Lower lobe of right lung (tissue), 2 donors: ENCODE results near the gene SLC6A1. TPM values are rescaled to one million over a fixed set of nuclear protein-coding genes. Genes with fewer than 3 reads are reported as not detected.
A peak's percentile ranks its signal among the peaks of the same experiment; 100 is the strongest.

Experiments used
- ATAC-seq, 2 donors: fragments of 200-7000 bp; cut with Tn5 transposase; one replicate each; pipeline ENCODE4 v1.9.1; 2020 to 2022; ENCODE audit warnings: mild to moderate bottlenecking in 2 of 2, moderate library complexity in 2 of 2
- DNase-seq: peaks from one replicate; pipeline ENCODE4 v3.0.0-alpha.2; 2020
- H3K27ac ChIP-seq: fragments of 200-600 bp; one replicate; pipeline ENCODE4 v1.8.0; 2022
- H3K27me3 ChIP-seq: fragments of 200-600 bp; one replicate; pipeline ENCODE4 v1.8.0; 2022; ENCODE audit warnings: low read depth
- H3K36me3 ChIP-seq: fragments of 200-600 bp; one replicate; pipeline ENCODE4 v1.8.0; 2022; ENCODE audit warnings: mild to moderate bottlenecking
- H3K4me1 ChIP-seq: fragments of 200-600 bp; one replicate; pipeline ENCODE4 v1.8.0; 2022
- H3K4me3 ChIP-seq: fragments of 200-600 bp; one replicate; pipeline ENCODE4 v1.8.0; 2022; ENCODE audit warnings: mild to moderate bottlenecking
- H3K9me3 ChIP-seq: fragments of 200-600 bp; one replicate; pipeline ENCODE4 v1.8.0; 2022
- CTCF ChIP-seq: fragments of 200-600 bp; IDR thresholded peaks from one replicate; pipeline ENCODE4 v1.8.0; 2022; ENCODE audit warnings: antibody characterized with exemption, mild to moderate bottlenecking
- intact Hi-C: fragments of 100-400 bp; cut with DNase I; formaldehyde crosslinking; loops from one replicate; pipeline ENCODE4 v1.11.0; 2022
- total RNA-seq: library from RNA; stranded (reverse); fragmentation: NEBNext Ultra II Directional; extraction: Animal tissue kit (Norgen Biotek cat#: 25700); gene quantifications from one replicate; pipeline ENCODE4 v1.2.1, GENCODE V29; 2021
- donor health status: DM: no; HTN: yes; CAD: no; lungs with severe emphysema.

SLC6A1 gene
- total RNA-seq, 1 donor from 2014 or later = 1.8 TPM

DNA sequence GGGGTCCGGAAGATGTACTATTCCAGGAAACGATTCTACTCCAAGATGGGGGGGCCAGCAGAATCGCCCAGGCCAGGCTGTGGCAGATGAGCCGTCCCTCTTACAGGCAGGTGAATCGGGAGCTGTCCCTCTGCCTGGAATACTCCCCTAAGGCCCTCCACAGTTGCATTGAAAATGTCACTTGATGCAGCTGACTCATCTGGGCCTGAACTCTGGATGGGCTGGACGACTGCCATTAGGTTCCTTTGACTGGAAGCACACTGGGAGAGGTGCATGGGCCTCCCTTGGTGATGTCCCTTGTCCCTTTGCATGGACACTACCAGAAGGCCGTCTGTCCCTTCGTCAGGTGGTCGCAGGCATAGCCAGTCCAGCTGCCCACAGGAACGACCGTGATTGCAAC is 92.1 kb downstream of the SLC6A1 start:
- DNase-seq = no peak
- intact Hi-C loops = no loop called here
- ATAC-seq = no peak
- Histone ChIP-seq H3K9me3 (no peaks in the 10 kb centered on the region), H3K4me3 (no peak overlapping the region), H3K36me3 (no peaks in the 10 kb centered on the region), H3K27me3 (no peaks in the 10 kb centered on the region), H3K27ac (no peak overlapping the region), H3K4me1 (no peaks in the 10 kb centered on the region)
- no peak for TF ChIP-seq CTCF

DNA sequence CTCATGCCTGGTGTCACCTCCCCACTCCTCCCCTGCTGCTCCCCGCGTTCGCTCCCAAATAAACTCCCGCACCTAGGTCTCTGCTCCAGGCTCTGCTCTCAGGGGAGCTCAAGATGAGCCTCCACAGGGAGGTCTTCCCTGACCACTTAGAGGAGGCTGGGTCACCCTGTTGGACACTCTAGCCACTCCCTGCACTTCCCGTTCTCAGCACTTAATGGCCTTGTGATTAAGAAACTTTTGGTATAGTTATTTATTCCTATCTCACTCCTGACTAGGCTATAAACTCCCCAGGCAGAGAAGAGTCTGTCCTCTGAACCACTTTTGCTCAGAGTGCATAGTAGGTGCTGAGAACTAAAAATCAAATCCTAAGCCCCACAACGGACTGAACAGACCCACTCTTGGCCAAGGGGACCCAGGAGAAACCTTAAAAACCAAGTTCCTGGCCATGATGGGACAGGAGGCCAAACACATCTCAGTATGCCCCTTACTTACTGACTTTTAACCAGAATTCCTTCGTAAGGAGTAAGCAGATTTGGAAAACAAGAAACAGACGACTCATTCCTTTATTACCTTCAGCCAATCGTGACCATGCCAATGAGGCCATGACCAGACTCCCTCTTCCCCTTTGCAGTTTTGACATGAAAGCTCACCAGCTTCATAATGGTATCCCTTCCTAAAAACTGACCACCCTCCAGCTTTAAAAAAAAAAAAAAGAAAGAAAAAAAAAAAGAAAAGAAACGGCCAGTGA is 92.7 kb downstream of the SLC6A1 start:
- H3K4me1 ChIP-seq = no peaks in the 10 kb centered on the region
- ATAC-seq = peak in 1 of 2 donors; percentile 50
- intact Hi-C loops = no loop called here
- TF ChIP-seq CTCF = no peak
- H3K27ac ChIP-seq = no peak overlapping the region
- H3K4me3 ChIP-seq = no peak overlapping the region
- H3K36me3 ChIP-seq = no peaks in the 10 kb centered on the region
- H3K27me3 ChIP-seq = no peaks in the 10 kb centered on the region
- no peaks in the 10 kb centered on the region for H3K9me3 ChIP-seq
- no peak for DNase-seq

- ATAC-seq (no peak), DNase-seq (no peak)
- Histone ChIP-seq H3K4me3 (no peak overlapping the region), H3K9me3 (no peaks in the 10 kb centered on the region), H3K27me3 (no peaks in the 10 kb centered on the region), H3K4me1 (peaks cover 4% of the 10 kb centered on the region), H3K27ac (no peak overlapping the region), H3K36me3 (no peaks in the 10 kb centered on the region)
- no peak for TF ChIP-seq CTCF
- intact Hi-C loops = no loop called here
Observed at GRCh38 chr3:11086856-11087255, 94.3 kb downstream of the SLC6A1 start.

- TF ChIP-seq CTCF = no peak
- intact Hi-C loops = no loop called here
- ATAC-seq = no peak
Observed at GRCh38 chr3:11088066-11088465, 95.5 kb downstream of the SLC6A1 start.

GRCh38 chr3:11088831-11089230 is 96.3 kb downstream of the SLC6A1 start:
- Histone ChIP-seq H3K4me1 (peaks cover 4% of the 10 kb centered on the region), H3K9me3 (no peaks in the 10 kb centered on the region), H3K4me3 (no peak overlapping the region), H3K27ac (no peak overlapping the region), H3K36me3 (no peaks in the 10 kb centered on the region), H3K27me3 (no peaks in the 10 kb centered on the region)
- intact Hi-C loops = no loop called here
- TF ChIP-seq CTCF = no peak
- no peak for DNase-seq
- no peak for ATAC-seq

More at GRCh38 chr3:11088066-11088465, 95.5 kb downstream of the SLC6A1 start:
- H3K4me3 ChIP-seq = no peak overlapping the region
- DNase-seq = no peak
- H3K4me1 ChIP-seq = peaks cover 4% of the 10 kb centered on the region
- no peaks in the 10 kb centered on the region for H3K9me3 ChIP-seq
- no peak overlapping the region for H3K27ac ChIP-seq
- no peaks in the 10 kb centered on the region for H3K36me3 ChIP-seq
- H3K27me3 ChIP-seq = no peaks in the 10 kb centered on the region

Other genes starting within 250 kb of the SLC6A1 start
- gene SLC6A11, start 176.5 kb upstream of the SLC6A1 start, total RNA-seq = not detected
- gene HRH1, start 161.7 kb downstream of the SLC6A1 start, total RNA-seq = 6.4 TPM